GM19238 (cell line): ENCODE measurements around the gene SLCO2A1.

Source experiments
- DNase-seq: peaks from one replicate; pipeline ENCODE4 v3.0.0; 2011; ENCODE audit warnings: low spot score; ENCODE audit not compliant: insufficient read length

The SLCO2A1 gene

GRCh38 chr3:133949438-133949837 is 80.3 kb downstream of the SLCO2A1 start:
- DNase-seq, result no peak

GRCh38 chr3:133948996-133949395 is 80.7 kb downstream of the SLCO2A1 start:
- no peak for DNase-seq

GRCh38 chr3:133948131-133948810 is 81.5 kb downstream of the SLCO2A1 start:
- DNase-seq, result no peak

GRCh38 chr3:133945381-133946095 is 84.2 kb downstream of the SLCO2A1 start:
- no peak for DNase-seq

- DNase-seq, result no peak
Measured at GRCh38 chr3:133944641-133945380, 84.9 kb downstream of the SLCO2A1 start.

GRCh38 chr3:133944181-133944580 is 85.5 kb downstream of the SLCO2A1 start:
- DNase-seq, result no peak

GRCh38 chr3:133943639-133944141 is 86.0 kb downstream of the SLCO2A1 start:
- DNase-seq, result no peak

- no peak for DNase-seq
Measured at GRCh38 chr3:133943031-133943535, 86.6 kb downstream of the SLCO2A1 start.

GRCh38 chr3:133941415-133941821 is 88.3 kb downstream of the SLCO2A1 start:
- DNase-seq, result no peak

GRCh38 chr3:133940536-133940935 is 89.2 kb downstream of the SLCO2A1 start:
- DNase-seq, result no peak

- no peak for DNase-seq
Measured at GRCh38 chr3:133939463-133939835, 90.3 kb downstream of the SLCO2A1 start.

- DNase-seq, result no peak
Measured at GRCh38 chr3:133938770-133939462, 90.8 kb downstream of the SLCO2A1 start.

- DNase-seq, result no peak
Measured at GRCh38 chr3:133937756-133938601, 91.7 kb downstream of the SLCO2A1 start.

- no peak for DNase-seq
Measured at GRCh38 chr3:133937061-133937686, 92.6 kb downstream of the SLCO2A1 start.

GRCh38 chr3:133935843-133936769 is 93.6 kb downstream of the SLCO2A1 start:
- DNase-seq, result no peak

- no peak for DNase-seq
Measured at GRCh38 chr3:133934996-133935842, 94.5 kb downstream of the SLCO2A1 start.

- no peak for DNase-seq
Measured at GRCh38 chr3:133934073-133934970, 95.4 kb downstream of the SLCO2A1 start.
